NCI-H1436 (cell line): Measurements from ENCODE around the gene FAF1.
A peak's percentile ranks its signal among the peaks of the same experiment; 100 is the strongest.
"Not testable (repeated sequence)": the region's sequence is repeated elsewhere in the genome, so short reads cannot be mapped to it uniquely, and the experiment has no call there.

Experiments used
- DNase-seq: peaks from one replicate; lab custom pipeline; 2025; lab: John Stamatoyannopoulos, UW

FAF1 gene

GRCh38 chr1:50910356-50910755 is 49.7 kb downstream of the FAF1 start:
- not testable (repeated sequence) for DNase-seq

GRCh38 chr1:50907610-50908009 is 52.5 kb downstream of the FAF1 start:
- not testable (repeated sequence) for DNase-seq

GRCh38 chr1:50906050-50906449 is 54.0 kb downstream of the FAF1 start:
- not testable (repeated sequence) for DNase-seq

- DNase-seq, result no peak
Observed at GRCh38 chr1:50902419-50902818, 57.6 kb downstream of the FAF1 start.

GRCh38 chr1:50901872-50902271 is 58.2 kb downstream of the FAF1 start:
- no peak for DNase-seq

GRCh38 chr1:50898773-50899172 is 61.3 kb downstream of the FAF1 start:
- DNase-seq, result no peak

GRCh38 chr1:50894340-50894739 is 65.7 kb downstream of the FAF1 start:
- no peak for DNase-seq

GRCh38 chr1:50893466-50893865 is 66.6 kb downstream of the FAF1 start:
- no peak for DNase-seq

GRCh38 chr1:50887555-50887954 is 72.5 kb downstream of the FAF1 start:
- not testable (repeated sequence) for DNase-seq

GRCh38 chr1:50880373-50880772 is 79.7 kb downstream of the FAF1 start:
- DNase-seq, result no peak

- no peak for DNase-seq
Observed at GRCh38 chr1:50879137-50879536, 80.9 kb downstream of the FAF1 start.

GRCh38 chr1:50878434-50878833 is 81.6 kb downstream of the FAF1 start:
- DNase-seq, result no peak

GRCh38 chr1:50877641-50878040 is 82.4 kb downstream of the FAF1 start:
- no peak for DNase-seq

- DNase-seq, result peak; percentile 6
Observed at GRCh38 chr1:50873458-50874187, 86.4 kb downstream of the FAF1 start.

GRCh38 chr1:50864845-50865244 is 95.2 kb downstream of the FAF1 start:
- DNase-seq, result not testable (repeated sequence)

- DNase-seq, result no peak
Observed at GRCh38 chr1:50861772-50862171, 98.3 kb downstream of the FAF1 start.

GRCh38 chr1:50860702-50861101 is 99.4 kb downstream of the FAF1 start:
- no peak for DNase-seq

GRCh38 chr1:50860256-50860655 is 99.8 kb downstream of the FAF1 start:
- DNase-seq, result no peak

- DNase-seq, result no peak
Observed at GRCh38 chr1:50859657-50860056, 100.4 kb downstream of the FAF1 start.

- no peak for DNase-seq
Observed at GRCh38 chr1:50858761-50859160, 101.3 kb downstream of the FAF1 start.

- no peak for DNase-seq
Observed at GRCh38 chr1:50857702-50858101, 102.4 kb downstream of the FAF1 start.

GRCh38 chr1:50853325-50853724 is 106.7 kb downstream of the FAF1 start:
- DNase-seq, result no peak

GRCh38 chr1:50852889-50853288 is 107.2 kb downstream of the FAF1 start:
- no peak for DNase-seq

- DNase-seq, result no peak
Observed at GRCh38 chr1:50851466-50851865, 108.6 kb downstream of the FAF1 start.
